CD14-positive monocyte (primary cell): Measurements from ENCODE around the gene CHCHD10. TPM values are rescaled to one million over a fixed set of nuclear protein-coding genes. Genes with fewer than 3 reads are reported as not detected.
A peak's percentile ranks its signal among the peaks of the same experiment; 100 is the strongest.

ENCODE experiments used
- DNase-seq, 3 donors: peaks; one replicate each; pipeline ENCODE4 v3.0.0-alpha.2; 2011 to 2022
- H2AFZ ChIP-seq: 2 replicates; pipeline ENCODE4 v1.6.0; 2012; ENCODE audit warnings: mild to moderate bottlenecking, low read depth, low read length, inconsistent platforms; ENCODE audit not compliant: insufficient read depth, poor library complexity, severe bottlenecking
- H3K27ac ChIP-seq, 2 donors: 1 replicate in 1 of 2; 2 replicates in 1 of 2; pipeline ENCODE4 v1.5.1; 2012 to 2013; ENCODE audit warnings: low read length in 2 of 2, control low read depth in 1 of 2, inconsistent platforms in 1 of 2, low read depth in 1 of 2, mild to moderate bottlenecking in 1 of 2
- H3K27me3 ChIP-seq, 2 donors: one replicate each; pipeline versions ENCODE4 v1.6.0 to v1.6.1; 2011 to 2013; ENCODE audit warnings: low read length in 2 of 2; ENCODE audit not compliant: control insufficient read depth in 2 of 2, insufficient read depth in 2 of 2
- H3K36me3 ChIP-seq, 2 donors: replicated peaks in 1 of 2; 1 replicate in 1 of 2; 2 replicates in 1 of 2; pipeline versions ENCODE4 v1.5.1 to v1.6.1; 2012 to 2013; ENCODE audit warnings: low read length in 2 of 2, control low read depth in 1 of 2, inconsistent platforms in 1 of 2, mild to moderate bottlenecking in 1 of 2; ENCODE audit not compliant: insufficient read depth in 2 of 2, control insufficient read depth in 1 of 2
- H3K4me1 ChIP-seq, 2 donors: 1 replicate in 1 of 2; 2 replicates in 1 of 2; pipeline versions ENCODE4 v1.5.1 to v1.6.1; 2012 to 2013; ENCODE audit warnings: low read length in 2 of 2, control low read depth in 1 of 2, inconsistent platforms in 1 of 2, mild to moderate bottlenecking in 1 of 2, moderate library complexity in 1 of 2; ENCODE audit not compliant: insufficient read depth in 2 of 2, control insufficient read depth in 1 of 2
- H3K4me2 ChIP-seq: replicated peaks from 2 replicates; pipeline ENCODE3; 2012; ENCODE audit warnings: low read length, moderate library complexity, mild to moderate bottlenecking; ENCODE audit not compliant: poor library complexity, severe bottlenecking; ENCODE audit errors: extremely low read depth
- H3K4me3 ChIP-seq, 3 experiments: fragments of 200-600 bp in 1 of 3; sonication (generic) in 1 of 3; replicated peaks in 1 of 3; 1 replicate in 2 of 3; 2 replicates in 1 of 3; pipeline ENCODE4 v1.5.1; 2011 to 2013; ENCODE audit warnings: low read length in 3 of 3, mild to moderate bottlenecking in 3 of 3, control low read depth in 2 of 3, low read depth in 2 of 3, inconsistent platforms in 1 of 3, moderate library complexity in 1 of 3
- H3K79me2 ChIP-seq: 2 replicates; pipeline ENCODE4 v1.6.0; 2012; ENCODE audit warnings: mild to moderate bottlenecking, control low read depth, inconsistent platforms, low read length, moderate library complexity; ENCODE audit not compliant: insufficient read depth
- H3K9ac ChIP-seq: 2 replicates; pipeline ENCODE4 v1.6.0; 2017; ENCODE audit warnings: low read length, mild to moderate bottlenecking; ENCODE audit not compliant: insufficient read depth, poor library complexity, severe bottlenecking
- H3K9me3 ChIP-seq, 2 donors: replicated peaks in 1 of 2; 1 replicate in 1 of 2; 2 replicates in 1 of 2; pipeline versions ENCODE4 v1.5.1 to v1.6.1; 2012 to 2013; ENCODE audit warnings: low read length in 2 of 2, control low read depth in 1 of 2; ENCODE audit not compliant: control insufficient read depth in 1 of 2, insufficient read depth in 1 of 2
- H4K20me1 ChIP-seq: 2 replicates; pipeline ENCODE4 v1.6.0; 2012; ENCODE audit warnings: mild to moderate bottlenecking, low read length, control low read depth, moderate library complexity; ENCODE audit not compliant: insufficient read depth
- H3K27ac Mint-ChIP-seq, 7 donors: one replicate each; pipeline ENCODE4 v1.8.0; 2020; ENCODE audit warnings: mild to moderate bottlenecking in 7 of 7, mixed read lengths in 7 of 7, moderate library complexity in 6 of 7, inconsistent platforms in 2 of 7
- H3K27me3 Mint-ChIP-seq, 3 donors: one replicate each; pipeline ENCODE4 v1.8.0; 2021 to 2022; ENCODE audit warnings: low read depth in 3 of 3, mild to moderate bottlenecking in 3 of 3, mixed read lengths in 3 of 3, moderate library complexity in 3 of 3, inconsistent platforms in 1 of 3
- H3K36me3 Mint-ChIP-seq, 2 donors: one replicate each; pipeline ENCODE4 v1.8.0; 2020; ENCODE audit warnings: mixed read lengths in 2 of 2, inconsistent platforms in 1 of 2, mild to moderate bottlenecking in 1 of 2
- H3K4me1 Mint-ChIP-seq: one replicate; pipeline ENCODE4 v1.8.0; 2020; ENCODE audit warnings: mild to moderate bottlenecking, mixed read lengths
- H3K4me3 Mint-ChIP-seq, 2 donors: one replicate each; pipeline ENCODE4 v1.8.0; 2020; ENCODE audit warnings: mild to moderate bottlenecking in 2 of 2, mixed read lengths in 2 of 2, moderate library complexity in 1 of 2
- H3K9me3 Mint-ChIP-seq, 7 donors: one replicate each; pipeline ENCODE4 v1.8.0; 2020 to 2022; ENCODE audit warnings: mixed read lengths in 7 of 7, mild to moderate bottlenecking in 6 of 7, moderate library complexity in 6 of 7, inconsistent platforms in 2 of 7
- CTCF ChIP-seq: fragments of 200-600 bp; IDR thresholded peaks from one replicate; pipeline ENCODE4 v1.8.0; 2022; ENCODE audit warnings: antibody characterized with exemption, mild to moderate bottlenecking
- WGBS: methylation state at CpG from one replicate; pipeline ENCODE4 v1.1.5; 2013; ENCODE audit warnings: missing lambda C conversion rate; ENCODE audit not compliant: insufficient coverage; 5-methylcytosine and 5-hydroxymethylcytosine counted together
- intact Hi-C, 2 donors: fragments of 100-400 bp; cut with micrococcal nuclease; formaldehyde crosslinking; loops; one replicate each; pipeline versions ENCODE4 v1.15.0 to v1.15.1; 2023
- polyA plus RNA-seq, 3 donors: library from polyadenylated mRNA; depleted of rRNA in 1 of 3; unstranded in 2 of 3; stranded (reverse) in 1 of 3; fragments of 300-500 nt in 2 of 3; fragments of >200 nt in 1 of 3; fragmentation: Illumina TruSeq in 2 of 3; gene quantifications; 1 replicate in 2 of 3; 2 replicates in 1 of 3; pipeline ENCODE4 v1.2.3, GENCODE V29; 2012 to 2021

CHCHD10 gene
- polyA plus RNA-seq, 3 donors: 15.3 to 46.7 (median 26.8) TPM

DNA sequence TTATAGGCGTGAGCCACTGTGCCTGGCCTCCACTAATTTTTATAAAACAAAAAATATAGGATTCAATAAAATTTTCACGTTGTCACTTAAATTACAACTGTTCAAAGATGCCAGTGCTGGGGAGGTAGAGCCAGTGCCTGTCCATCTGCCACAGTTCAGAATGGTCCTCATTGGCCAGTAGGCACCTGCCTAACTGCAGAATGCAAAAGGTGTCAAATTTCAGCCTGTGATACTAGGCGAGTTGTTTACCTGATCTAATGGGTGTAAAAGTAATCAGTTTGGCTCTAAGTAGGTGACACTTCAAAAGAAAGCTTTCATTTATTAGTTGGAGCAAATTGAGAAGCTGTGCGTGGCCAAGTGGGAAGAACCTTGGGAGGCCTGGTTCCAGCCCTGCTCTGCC is 21.3 kb upstream of the CHCHD10 start:
- Histone ChIP-seq H3K4me2 (no peak overlapping the region), H3K79me2 (peaks cover 51% of the 10 kb centered on the region), H3K27ac (peak overlapping the region in 1 of 2 donors; percentile 48), H3K36me3 (peaks cover 22 to 44% of the 10 kb centered on the region in 2 donors), H3K4me1 (peaks cover 14 to 19% of the 10 kb centered on the region in 2 donors), H3K9ac (no peak overlapping the region), H3K4me3 (no peak overlapping the region), H2AFZ (no peak overlapping the region), H3K27me3 (no peaks in the 10 kb centered on the region), H3K9me3 (no peaks in the 10 kb centered on the region), H4K20me1 (peaks cover 54% of the 10 kb centered on the region)
- H3K9me3 Mint-ChIP-seq: no peaks in the 10 kb centered on the region
- no peak for DNase-seq
- no peak overlapping the region for H3K4me3 Mint-ChIP-seq
- 100% methylated on average over 1 of the region's 4 CpGs for WGBS
- intact Hi-C loops: loop anchor here (5.0 kb wide), 2 partner anchors 123 to 223 kb away; partner anchors contain the start of gene CABIN1 (in 1 of the 2)
- peaks cover 19 to 37% of the 10 kb centered on the region in 2 donors for H3K36me3 Mint-ChIP-seq
- H3K27me3 Mint-ChIP-seq: peaks cover 0 to 3% (median 1%) of the 10 kb centered on the region in 3 donors
- peak overlapping the region in 2 of 7 donors; percentile 38 to 64 for H3K27ac Mint-ChIP-seq
- TF ChIP-seq CTCF: no peak
- H3K4me1 Mint-ChIP-seq: peaks cover 15% of the 10 kb centered on the region

- H2AFZ ChIP-seq: no peak overlapping the region
- no peaks in the 10 kb centered on the region for H3K9me3 ChIP-seq
- H3K4me1 ChIP-seq: peaks cover 14 to 19% of the 10 kb centered on the region in 2 donors
- H3K9me3 Mint-ChIP-seq: no peaks in the 10 kb centered on the region
- WGBS: no CpG with 5 or more reads among the region's 3 CpGs
- peak overlapping the region; percentile 80 for H3K4me2 ChIP-seq
- peak overlapping the region in 6 of 7 donors; percentile 80 to 87 (median 82) for H3K27ac Mint-ChIP-seq
- H3K4me1 Mint-ChIP-seq: peaks cover 15% of the 10 kb centered on the region
- H3K27me3 ChIP-seq: no peaks in the 10 kb centered on the region
- peaks cover 52% of the 10 kb centered on the region for H4K20me1 ChIP-seq
- TF ChIP-seq CTCF: no peak
- intact Hi-C loops: loop anchor here (2.0 to 5.0 kb wide), 3 partner anchors 51 to 224 kb away; partner anchors contain the start of genes DERL3 (in 2 of the 2) and CABIN1 (in 1 of the 2)
- H3K4me3 Mint-ChIP-seq: peak overlapping the region; percentile 81 to 91
- H3K4me3 ChIP-seq: peak overlapping the region; percentile 46 to 80 (median 77)
- H3K27ac ChIP-seq: peak overlapping the region in 1 of 2 donors; percentile 93
- peaks cover 9 to 25% of the 10 kb centered on the region in 2 donors for H3K36me3 Mint-ChIP-seq
- H3K79me2 ChIP-seq: peaks cover 51% of the 10 kb centered on the region
- peaks cover 0 to 3% (median 1%) of the 10 kb centered on the region in 3 donors for H3K27me3 Mint-ChIP-seq
- DNase-seq: no peak
- H3K9ac ChIP-seq: peak overlapping the region; percentile 99
- H3K36me3 ChIP-seq: peaks cover 15 to 32% of the 10 kb centered on the region in 2 donors
These were observed 20.1 kb upstream of the CHCHD10 start for GRCh38 chr22:23787910-23788309.
